ENCODE data around the gene FBRS.

GRCh38 chr16:30665830-30666190 is 7.6 kb downstream of the FBRS start:
- TF ChIP-seq CTCF (conservative IDR thresholded peaks at IDR 0.05 in 1 of 2, IDR thresholded peaks at IDR 0.05 in 1 of 2; ENCODE audit: low read depth in 1 of 2, low read length in 2 of 2) (no peak), EZH2 (IDR thresholded peaks at IDR 0.05; ENCODE audit: low read length, missing control alignments) (no peak)

Data from fibroblast of lung (primary cell).